Skin of body (tissue), 2 donors: ENCODE results near the gene CASP12. TPM values are rescaled to one million over a fixed set of nuclear protein-coding genes. Genes with fewer than 3 reads are reported as not detected.
"Not testable (repeated sequence)": the region's sequence is repeated elsewhere in the genome, so short reads cannot be mapped to it uniquely, and the experiment has no call there.

Source experiments
- DNase-seq: peaks from one replicate; lab custom pipeline; 2025; lab: John Stamatoyannopoulos, UW
- total RNA-seq: library from RNA; depleted of rRNA; stranded (reverse); fragments of >200 nt; gene quantifications from one replicate; pipeline ENCODE4 v1.2.3, GENCODE V29; 2014

CASP12 gene
- 1.3 TPM for total RNA-seq

DNA sequence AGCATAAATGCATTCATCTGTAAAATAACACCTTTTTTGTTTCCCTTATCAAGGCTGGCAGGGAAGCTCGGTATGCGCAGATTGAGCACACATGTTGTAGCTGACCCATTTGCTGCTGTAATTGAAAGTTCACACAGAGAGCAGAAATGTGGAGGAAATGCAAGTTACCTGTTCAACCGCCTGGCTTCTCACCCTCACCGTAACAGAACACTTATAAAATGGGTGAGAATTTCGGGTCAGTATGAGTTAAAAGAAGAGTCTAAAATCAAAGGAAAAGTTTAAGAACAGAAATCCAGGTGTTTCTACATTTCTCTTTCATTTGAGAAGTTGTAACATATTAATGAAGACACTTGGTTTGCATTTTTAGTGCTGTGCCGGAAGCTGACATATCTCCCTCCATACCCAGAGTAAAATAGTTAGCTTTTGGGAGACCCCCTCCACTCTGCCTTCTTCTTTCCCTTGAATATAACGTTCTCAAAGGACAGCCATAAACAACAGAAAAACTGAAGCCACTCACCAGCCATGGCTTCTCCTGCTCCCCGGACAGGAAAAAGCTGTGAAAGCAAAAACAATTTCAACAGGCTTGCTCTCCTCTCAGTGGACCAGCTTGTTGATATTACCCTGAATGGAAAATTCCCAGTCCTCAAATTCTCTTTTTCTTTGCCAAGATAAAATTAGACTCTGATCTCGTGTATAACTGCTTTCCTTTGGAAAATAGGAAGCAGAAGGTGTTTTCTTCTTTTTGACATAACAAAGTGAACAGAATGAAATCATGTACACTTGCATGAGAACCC lies at the start of gene CASP12:
CASP12 (minus strand) TSS at position 570 of the 794 bp plus-strand sequence.
- peak; percentile 48 for DNase-seq

GRCh38 chr11:104946907-104947306 lies 48.6 kb upstream of the CASP12 start:
- DNase-seq: no peak

- DNase-seq: no peak
Observed at GRCh38 chr11:104944076-104944475, 45.8 kb upstream of the CASP12 start.

GRCh38 chr11:104943561-104943960 lies 45.3 kb upstream of the CASP12 start:
- no peak for DNase-seq

DNA sequence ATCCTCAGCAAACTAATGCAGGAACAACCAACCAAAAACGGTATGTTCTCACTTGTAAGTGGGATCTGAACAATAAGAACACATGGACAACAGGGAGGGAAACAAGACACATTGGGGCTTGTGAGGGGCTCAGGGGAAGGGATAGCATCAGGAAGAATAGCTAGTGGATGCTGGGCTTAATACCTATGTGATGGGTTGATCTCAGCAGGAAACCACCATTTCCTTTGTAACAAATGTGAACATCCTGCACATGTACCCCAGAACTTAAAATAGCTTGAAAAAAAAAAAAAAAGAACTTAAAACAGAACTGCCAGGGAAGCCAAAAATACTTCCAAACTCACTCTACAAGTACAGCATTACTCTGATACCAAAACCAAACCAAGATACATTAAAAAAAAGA lies 36.3 kb upstream of the CASP12 start:
- no peak for DNase-seq

DNA sequence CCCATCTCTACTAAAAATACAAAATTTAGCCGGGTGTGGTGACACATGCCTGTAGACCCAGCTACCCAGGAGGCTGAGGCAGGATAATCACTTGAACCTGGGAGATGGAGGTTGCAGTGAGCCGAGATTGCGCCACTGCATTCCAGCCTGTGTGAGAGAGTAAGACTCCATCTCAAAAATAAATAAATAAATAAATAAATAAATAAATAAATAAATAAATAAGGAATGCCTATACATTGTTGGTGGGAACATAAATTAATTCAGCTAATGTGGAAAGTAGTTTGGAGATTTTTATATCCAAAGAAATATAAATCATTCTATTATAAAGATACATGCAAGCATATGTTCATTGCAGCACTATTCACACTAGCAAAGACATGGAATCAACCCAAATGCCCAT lies 35.8 kb upstream of the CASP12 start:
- DNase-seq: not testable (repeated sequence)

DNA sequence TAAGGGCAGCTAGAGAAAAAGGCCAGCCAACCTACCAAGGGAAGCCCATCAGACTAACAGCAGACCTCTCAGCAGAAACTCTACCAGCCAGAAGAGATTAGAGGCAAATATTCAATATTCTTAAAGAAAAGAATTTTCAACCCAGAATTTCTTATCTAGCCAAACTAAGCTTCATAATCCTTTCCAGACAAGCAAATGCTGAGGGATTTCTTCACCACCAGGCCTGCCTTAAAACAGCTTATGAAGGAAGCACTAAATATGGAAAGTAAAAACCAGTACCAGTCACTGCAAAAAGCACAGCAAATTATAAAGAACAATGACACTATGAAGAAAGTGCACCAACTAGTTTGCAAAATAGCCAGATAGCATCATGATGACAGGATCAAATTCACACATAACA lies 30.6 kb upstream of the CASP12 start:
- no peak for DNase-seq

DNA sequence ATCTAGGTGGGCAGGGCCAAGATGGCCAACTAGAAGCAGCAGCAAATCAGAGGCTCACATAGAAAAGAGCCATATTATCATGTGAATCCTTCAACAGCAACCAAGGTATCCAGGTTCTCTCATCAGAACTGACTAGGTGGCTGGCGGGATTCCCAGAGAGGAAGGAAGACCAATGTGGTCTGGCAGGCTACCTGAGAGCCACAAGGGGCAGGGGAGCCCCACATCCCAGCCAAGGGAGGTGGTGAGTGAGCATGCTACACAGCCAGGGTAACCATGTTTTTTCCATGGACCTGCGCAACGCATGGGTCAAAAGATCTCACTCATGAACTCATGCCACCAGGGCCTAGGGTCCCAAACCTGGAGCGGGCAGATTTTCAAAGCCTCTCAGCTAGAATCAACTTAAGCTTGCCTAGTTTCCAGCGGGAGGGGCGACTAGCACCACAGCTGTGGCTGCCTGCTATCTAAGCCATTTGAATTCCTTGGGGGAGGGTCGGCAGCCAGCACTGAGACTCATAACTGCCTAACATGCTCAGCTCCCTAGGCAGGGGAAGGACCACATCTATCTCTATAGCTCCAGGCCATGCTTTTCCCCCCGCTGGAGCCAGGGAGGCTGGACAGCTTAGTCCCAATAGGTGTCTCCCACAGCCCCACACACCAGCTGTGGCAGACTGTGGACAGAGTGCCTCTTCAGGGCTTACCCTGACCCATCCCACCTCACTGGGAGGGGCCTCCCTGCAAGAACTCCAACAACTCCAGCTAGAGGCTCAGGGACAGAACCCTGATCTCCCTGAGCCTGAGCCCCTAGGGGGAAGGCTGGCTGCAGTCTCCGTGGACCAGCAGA lies 28.7 kb upstream of the CASP12 start:
- DNase-seq: no peak

GRCh38 chr11:104925850-104926249 lies 27.6 kb upstream of the CASP12 start:
- DNase-seq: no peak

DNA sequence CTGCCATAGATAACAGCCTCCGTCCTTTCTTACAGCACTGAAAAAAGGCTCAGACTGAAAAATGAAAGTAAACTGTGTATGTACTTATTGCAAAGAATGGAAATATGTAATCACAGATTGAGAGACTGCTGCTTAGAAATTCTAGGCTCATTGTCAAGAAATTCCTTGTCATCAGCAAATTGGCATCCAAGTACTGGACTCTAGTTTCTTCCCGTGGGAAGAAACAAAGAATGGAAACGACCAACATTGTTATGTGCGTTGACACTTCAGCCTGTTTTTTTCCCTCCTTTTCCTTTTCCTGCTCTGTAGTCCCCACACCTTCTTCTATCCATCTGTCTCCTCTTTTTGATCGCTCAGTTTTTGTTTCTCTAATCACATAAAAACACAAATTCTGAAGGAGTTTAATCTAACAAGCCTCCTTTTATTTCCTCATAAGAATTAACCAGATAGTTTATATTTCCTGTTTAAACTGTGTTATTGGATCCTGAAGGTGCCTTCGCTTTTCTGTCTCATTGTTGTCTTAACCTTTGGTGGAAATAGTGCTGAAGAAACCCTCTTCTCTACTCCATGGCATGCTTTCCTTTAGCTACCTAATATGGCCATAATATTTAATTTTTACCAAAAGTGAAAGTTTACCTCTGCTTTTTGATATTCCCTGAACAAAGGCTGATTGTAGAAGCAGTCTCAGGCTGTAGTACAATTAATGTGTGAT lies 20.0 kb upstream of the CASP12 start:
- peak; percentile 91 for DNase-seq

DNA sequence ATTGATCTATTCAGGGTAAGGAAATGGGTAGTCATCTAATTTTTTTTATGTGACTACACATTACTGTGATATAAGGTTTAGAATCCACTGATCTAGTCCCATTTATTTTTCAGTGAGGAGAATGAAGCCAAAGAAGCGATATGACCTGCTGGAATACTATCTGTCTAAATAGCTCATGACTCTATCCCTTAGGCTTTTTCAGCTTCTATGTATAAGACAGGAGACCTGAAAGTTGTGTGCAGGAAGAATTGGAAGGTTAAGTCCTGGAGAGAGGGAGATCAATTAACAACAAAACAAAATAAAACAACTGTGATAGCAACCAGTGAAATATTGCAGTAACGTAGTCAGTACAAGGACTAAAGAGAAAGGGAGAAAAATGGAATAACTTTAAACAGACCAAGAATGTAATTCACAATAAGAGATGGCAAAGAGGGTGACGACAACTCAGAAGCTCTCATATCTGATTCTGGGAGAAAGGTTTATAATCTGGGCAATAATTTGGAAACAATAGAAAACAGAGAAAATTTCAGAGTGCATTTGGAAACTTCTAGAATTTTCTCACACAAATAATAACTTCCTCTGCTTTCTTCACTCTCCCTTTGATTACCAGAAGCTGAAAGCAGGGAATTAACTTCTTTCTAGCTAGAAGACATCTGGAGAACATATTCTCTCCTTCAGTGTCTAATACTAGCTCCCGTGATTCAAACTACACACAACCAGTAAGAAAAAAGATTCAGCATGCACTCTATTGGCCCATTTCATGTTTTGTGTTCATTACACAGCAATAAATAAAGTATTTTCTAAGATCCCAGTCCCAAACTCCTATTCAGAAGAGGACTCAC lies 19.2 kb upstream of the CASP12 start:
- DNase-seq: no peak

GRCh38 chr11:104916442-104916841 lies 18.2 kb upstream of the CASP12 start:
- no peak for DNase-seq

DNA sequence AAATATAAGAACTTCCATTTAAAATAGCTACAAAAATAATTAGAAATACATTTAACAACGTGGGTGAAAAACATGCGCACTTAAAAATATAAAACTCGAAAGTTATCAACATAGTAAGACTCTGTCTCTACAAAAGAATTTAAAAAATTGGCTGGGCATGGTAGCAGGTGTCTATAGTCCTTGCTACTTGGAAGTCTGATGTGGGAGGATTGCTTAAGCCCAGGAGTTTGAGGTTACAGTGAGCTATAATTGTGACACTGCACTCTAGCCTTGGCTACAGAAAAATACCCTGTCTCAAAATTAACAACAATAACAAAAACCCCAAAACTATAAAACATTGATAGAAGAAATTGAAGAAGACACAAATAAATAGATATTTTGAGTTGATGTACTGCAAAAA lies 13.8 kb upstream of the CASP12 start:
- DNase-seq: no peak

GRCh38 chr11:104908186-104908531 lies 9.9 kb upstream of the CASP12 start:
- no peak for DNase-seq

- peak; percentile 84 for DNase-seq
Observed at GRCh38 chr11:104907521-104908185, 9.4 kb upstream of the CASP12 start.

GRCh38 chr11:104905271-104905670 lies 7.0 kb upstream of the CASP12 start:
- no peak for DNase-seq

GRCh38 chr11:104899226-104899625 lies 966 bp upstream of the CASP12 start:
- DNase-seq: no peak

- DNase-seq: no peak
Observed at GRCh38 chr11:104898685-104899013, 389 bp upstream of the CASP12 start.

DNA sequence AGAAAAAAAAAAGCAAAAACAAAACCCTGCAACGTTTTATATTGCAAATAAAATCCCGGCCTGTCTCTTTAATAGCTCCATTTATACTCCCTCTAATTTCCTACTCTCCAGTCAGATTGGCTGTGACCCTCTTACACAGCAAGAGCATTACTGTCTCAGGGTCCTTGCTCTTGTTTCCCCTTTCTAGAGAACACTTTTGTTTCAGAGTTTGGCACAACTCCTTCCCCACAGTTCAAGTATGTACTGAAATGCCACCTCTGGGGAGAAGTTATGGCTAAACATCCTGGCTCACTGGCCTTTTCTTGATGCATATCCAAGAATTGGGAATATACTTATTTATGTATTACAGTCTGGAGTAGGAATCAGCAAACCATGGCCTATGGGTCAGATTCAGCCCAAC lies 2.6 kb downstream of the CASP12 start:
- DNase-seq: peak; percentile 25

DNA sequence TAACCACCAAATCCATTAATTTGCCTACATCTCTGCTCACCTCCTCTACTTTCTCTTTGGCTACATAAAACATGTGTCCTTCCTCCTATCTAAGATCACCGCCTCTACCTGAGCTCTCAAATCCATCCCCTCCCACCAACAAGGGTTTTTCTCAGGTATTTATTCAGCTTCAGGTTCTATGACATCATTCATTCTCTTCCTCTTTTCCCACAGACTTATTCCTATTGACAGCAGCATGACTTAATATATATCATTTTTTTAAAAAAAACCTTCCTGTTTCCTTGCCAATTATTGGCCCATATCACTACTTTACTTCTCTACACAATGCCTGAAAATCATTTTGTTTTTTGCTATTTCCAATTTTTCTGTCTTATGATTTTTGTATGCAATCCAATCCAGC lies 4.4 kb downstream of the CASP12 start:
- no peak for DNase-seq
